Measurements from ENCODE around the gene PCBP3. TPM values are rescaled to one million over a fixed set of nuclear protein-coding genes. Genes with fewer than 3 reads are reported as not detected.

The PCBP3 gene
- total RNA-seq, 4 donors from 2014 or later, result 0.77 to 8.6 (median 3.2) TPM; not detected in 1

- intact Hi-C loops (cut with DNase I; ENCODE audit: low total_unique reads), result no loop called here
- no peaks in the 10 kb centered on the region for H3K4me1 ChIP-seq
- no peaks in the 10 kb centered on the region for H3K27me3 ChIP-seq
- no peak overlapping the region for H3K4me3 ChIP-seq
- H3K27ac ChIP-seq, result no peak overlapping the region
- no peaks in the 10 kb centered on the region for H3K9me3 ChIP-seq
- H3K36me3 ChIP-seq, result no peaks in the 10 kb centered on the region
- TF ChIP-seq CTCF (IDR thresholded peaks at IDR 0.05) (no peak), POLR2A (IDR thresholded peaks at IDR 0.05) (no peak)
- DNase-seq, result no peak
Observed at GRCh38 chr21:45886610-45887026, 243.1 kb downstream of the PCBP3 start.

DNA sequence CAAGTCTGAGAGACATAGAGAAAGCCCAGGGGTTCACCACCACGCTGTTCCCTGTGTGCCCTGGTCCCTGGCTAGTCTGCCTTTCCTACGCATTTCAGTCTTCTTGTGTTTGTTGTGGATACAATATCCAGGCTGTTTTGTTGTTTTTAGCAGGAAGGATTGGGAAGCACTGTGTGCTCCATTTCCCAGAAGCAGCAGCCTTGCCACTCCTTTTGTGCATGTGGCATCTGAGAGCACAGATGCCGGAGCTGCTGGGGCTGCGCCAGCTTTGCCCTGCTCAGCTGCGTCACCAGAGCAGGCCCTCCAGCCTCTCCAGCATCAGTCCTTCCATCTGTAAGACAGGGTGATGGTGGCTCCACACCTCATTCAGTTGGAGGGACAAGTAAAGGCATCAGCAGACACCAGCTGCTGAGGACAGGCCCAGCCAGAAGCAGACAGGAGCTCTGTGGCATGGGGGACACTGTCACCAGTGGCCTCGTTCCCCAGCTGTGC, 243.6 kb downstream of the PCBP3 start:
- H3K36me3 ChIP-seq, result no peaks in the 10 kb centered on the region
- no peak for DNase-seq
- no peak overlapping the region for H3K27ac ChIP-seq
- H3K4me1 ChIP-seq, result no peaks in the 10 kb centered on the region
- H3K9me3 ChIP-seq, result no peaks in the 10 kb centered on the region
- H3K4me3 ChIP-seq, result no peak overlapping the region
- H3K27me3 ChIP-seq, result no peaks in the 10 kb centered on the region
- intact Hi-C loops (cut with DNase I; ENCODE audit: low total_unique reads), result no loop called here
- TF ChIP-seq POLR2A (IDR thresholded peaks at IDR 0.05) (no peak), CTCF (IDR thresholded peaks at IDR 0.05) (no peak)

- H3K9me3 ChIP-seq, result no peaks in the 10 kb centered on the region
- no peaks in the 10 kb centered on the region for H3K36me3 ChIP-seq
- H3K27ac ChIP-seq, result no peak overlapping the region
- TF ChIP-seq CTCF (IDR thresholded peaks at IDR 0.05) (no peak), POLR2A (IDR thresholded peaks at IDR 0.05) (no peak)
- no peak overlapping the region for H3K4me3 ChIP-seq
- no peaks in the 10 kb centered on the region for H3K4me1 ChIP-seq
- no peaks in the 10 kb centered on the region for H3K27me3 ChIP-seq
- intact Hi-C loops (cut with DNase I; ENCODE audit: low total_unique reads), result no loop called here
- no peak for DNase-seq
Observed at GRCh38 chr21:45887788-45888187, 244.3 kb downstream of the PCBP3 start.

GRCh38 chr21:45888386-45889009, 245.0 kb downstream of the PCBP3 start:
- Histone ChIP-seq H3K27ac (no peak overlapping the region), H3K36me3 (no peaks in the 10 kb centered on the region), H3K27me3 (no peaks in the 10 kb centered on the region), H3K4me3 (no peak overlapping the region), H3K4me1 (no peaks in the 10 kb centered on the region), H3K9me3 (no peaks in the 10 kb centered on the region)
- intact Hi-C loops (cut with DNase I; ENCODE audit: low total_unique reads), result no loop called here
- TF ChIP-seq POLR2A (IDR thresholded peaks at IDR 0.05) (no peak), CTCF (IDR thresholded peaks at IDR 0.05) (no peak)
- DNase-seq, result no peak

- no peak overlapping the region for H3K4me3 ChIP-seq
- TF ChIP-seq CTCF (IDR thresholded peaks at IDR 0.05) (no peak), POLR2A (IDR thresholded peaks at IDR 0.05) (no peak)
- no peak for DNase-seq
- no peaks in the 10 kb centered on the region for H3K36me3 ChIP-seq
- H3K4me1 ChIP-seq, result peaks cover 0 to 7% of the 10 kb centered on the region in 2 donors
- H3K27ac ChIP-seq, result no peak overlapping the region
- H3K9me3 ChIP-seq, result no peaks in the 10 kb centered on the region
- intact Hi-C loops (cut with DNase I; ENCODE audit: low total_unique reads), result no loop called here
- H3K27me3 ChIP-seq, result no peaks in the 10 kb centered on the region
Observed at GRCh38 chr21:45889256-45889655, 245.7 kb downstream of the PCBP3 start.
